Measurements from ENCODE around the gene HYAL3.

DNA sequence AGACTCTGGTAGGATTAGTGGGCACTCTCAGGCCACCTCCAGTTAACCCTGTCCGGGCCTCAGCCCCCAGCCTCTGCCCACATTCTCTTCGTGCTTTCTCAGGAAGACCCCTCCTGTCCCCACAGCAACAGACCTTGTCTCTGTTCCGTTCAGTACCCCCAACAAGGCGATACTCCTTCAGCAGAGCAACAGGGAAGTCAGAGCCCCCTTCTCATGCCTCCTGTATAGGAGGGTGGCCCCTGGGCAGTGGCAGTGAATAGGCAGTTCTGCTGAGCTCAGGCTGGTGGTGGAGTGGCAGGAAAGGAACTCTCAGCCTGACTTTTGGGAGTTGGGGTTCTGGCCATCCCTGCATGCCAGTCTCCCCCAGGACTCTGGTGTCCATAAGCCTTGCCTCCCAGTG, 29.7 kb downstream of the HYAL3 start:
- TF ChIP-seq CTCF (IDR thresholded peaks at IDR 0.05) = no peak
- TF ChIP-seq EP300 (IDR thresholded peaks at IDR 0.05) = no peak
- no peak for TF ChIP-seq POLR2A (IDR thresholded peaks at IDR 0.05; ENCODE audit: low read depth)
- no peak for TF ChIP-seq POLR2AphosphoS5 (IDR thresholded peaks at IDR 0.05)

Data from esophagus muscularis mucosa (tissue), 4 donors.